Ishikawa (cell line): Measurements from ENCODE around the gene KLRG1.

Experiments used
- CEBPB ChIP-seq: IDR thresholded peaks from 2 replicates; pipeline ENCODE4 v1.6.1; 2012
- CREB1 ChIP-seq: IDR thresholded peaks from 2 replicates; pipeline ENCODE4 v1.6.1; 2012; ENCODE audit warnings: low read depth
- EGR1 ChIP-seq: IDR thresholded peaks from 2 replicates; pipeline ENCODE4 v1.6.1; 2012
- EP300 ChIP-seq: IDR thresholded peaks from 2 replicates; pipeline ENCODE4 v1.6.1; 2012; ENCODE audit warnings: borderline replicate concordance
- FOXM1 ChIP-seq: IDR thresholded peaks from 2 replicates; pipeline ENCODE4 v1.6.1; 2012; ENCODE audit warnings: low read depth, borderline replicate concordance
- NFIC ChIP-seq: IDR thresholded peaks from 2 replicates; pipeline ENCODE4 v1.6.1; 2012
- RAD21 ChIP-seq: IDR thresholded peaks from 2 replicates; pipeline ENCODE4 v1.6.1; 2012; ENCODE audit warnings: low read depth
- TAF1 ChIP-seq: IDR thresholded peaks from 2 replicates; pipeline ENCODE4 v1.6.1; 2012; ENCODE audit warnings: low read depth, mild to moderate bottlenecking
- TCF12 ChIP-seq: IDR thresholded peaks from 2 replicates; pipeline ENCODE4 v1.6.1; 2012; ENCODE audit warnings: low read depth
- TEAD4 ChIP-seq: IDR thresholded peaks from 2 replicates; pipeline ENCODE4 v1.6.1; 2012
- USF1 ChIP-seq: IDR thresholded peaks from 2 replicates; pipeline ENCODE4 v1.6.1; 2012
- YY1 ChIP-seq: IDR thresholded peaks from 2 replicates; pipeline ENCODE4 v1.6.1; 2012; ENCODE audit warnings: low read depth
- ZBTB7A ChIP-seq: IDR thresholded peaks from 2 replicates; pipeline ENCODE4 v1.6.1; 2012; ENCODE audit warnings: low read depth
- TF ChIP-seq, protein P1 (sequence below): IDR thresholded peaks from 2 replicates; pipeline ENCODE4 v1.6.1; 2012; ENCODE audit warnings: low read depth, mild to moderate bottlenecking
- TF ChIP-seq, protein P2 (sequence below): IDR thresholded peaks from 2 replicates; pipeline ENCODE4 v1.6.1; 2012

The KLRG1 gene

DNA sequence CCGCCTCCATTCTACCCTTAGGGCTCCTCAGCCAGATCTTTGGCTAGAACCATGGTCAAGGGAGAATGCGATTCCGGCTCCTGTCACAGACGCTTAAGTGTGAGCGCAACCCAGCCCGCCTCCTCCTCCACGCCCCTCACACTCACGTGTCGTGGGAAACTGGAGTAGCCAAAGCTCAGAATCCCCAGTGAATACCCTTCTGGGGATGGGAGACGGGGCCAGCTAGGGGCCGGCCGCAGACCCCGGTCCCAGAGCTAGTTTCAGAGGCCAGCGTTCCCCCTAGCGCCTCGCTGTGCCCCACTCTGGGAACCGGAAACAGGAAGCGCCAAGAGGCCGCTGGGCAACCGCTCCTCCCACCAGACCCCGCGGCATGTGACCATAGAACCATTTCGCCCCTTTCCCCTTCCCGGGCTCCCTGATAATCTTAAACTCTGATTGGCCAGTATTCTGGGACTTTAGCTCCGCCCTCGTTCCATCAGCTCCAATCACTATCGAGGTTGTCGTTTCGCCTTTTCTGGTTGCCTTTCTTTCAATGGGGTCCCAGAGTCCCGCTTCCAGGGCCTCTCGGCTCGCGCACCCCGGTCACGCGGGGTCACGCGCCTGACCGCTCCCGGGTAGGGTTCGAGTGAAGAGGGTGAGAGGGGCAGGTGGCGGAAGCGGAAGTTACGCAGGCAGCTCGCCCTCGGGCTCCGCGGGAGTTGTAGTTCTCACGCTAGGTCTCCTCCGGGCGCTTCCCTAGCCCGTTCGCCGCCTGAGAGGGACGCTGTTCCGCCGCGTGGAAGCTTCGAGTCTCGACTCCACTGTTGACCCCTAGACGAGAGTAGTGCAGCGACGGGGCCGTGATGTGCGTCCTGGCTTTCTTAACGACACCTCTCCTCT lies 39.8 kb upstream of the KLRG1 start, which contains the start of gene M6PR:
Gene M6PR (minus strand): TSS at position 304 of the 879 bp plus-strand sequence. CDS start 3,241 bp downstream, outside the sequence.
- TF ChIP-seq YY1 (peak; percentile 44; the same call in 1 of the 2 replicates), USF1 (peak; percentile 94), EP300 (peak; percentile 38; the same call in 1 of the 2 replicates), NFIC (peak; percentile 51), CEBPB (peak; percentile 34; the same call in 1 of the 2 replicates), RAD21 (peak; percentile 57; the same call in 1 of the 2 replicates), CREB1 (peak; percentile 83), TAF1 (peak; percentile 87), ZBTB7A (0 out of 2 replicates have a peak, but pooled peaks have one; percentile 54), FOXM1 (no peak), TCF12 (peak; percentile 70; the same call in 1 of the 2 replicates), EGR1 (no peak; the same call in none of the 2 replicates), TEAD4 (peak; percentile 4)
- TF ChIP-seq, protein P1, sequence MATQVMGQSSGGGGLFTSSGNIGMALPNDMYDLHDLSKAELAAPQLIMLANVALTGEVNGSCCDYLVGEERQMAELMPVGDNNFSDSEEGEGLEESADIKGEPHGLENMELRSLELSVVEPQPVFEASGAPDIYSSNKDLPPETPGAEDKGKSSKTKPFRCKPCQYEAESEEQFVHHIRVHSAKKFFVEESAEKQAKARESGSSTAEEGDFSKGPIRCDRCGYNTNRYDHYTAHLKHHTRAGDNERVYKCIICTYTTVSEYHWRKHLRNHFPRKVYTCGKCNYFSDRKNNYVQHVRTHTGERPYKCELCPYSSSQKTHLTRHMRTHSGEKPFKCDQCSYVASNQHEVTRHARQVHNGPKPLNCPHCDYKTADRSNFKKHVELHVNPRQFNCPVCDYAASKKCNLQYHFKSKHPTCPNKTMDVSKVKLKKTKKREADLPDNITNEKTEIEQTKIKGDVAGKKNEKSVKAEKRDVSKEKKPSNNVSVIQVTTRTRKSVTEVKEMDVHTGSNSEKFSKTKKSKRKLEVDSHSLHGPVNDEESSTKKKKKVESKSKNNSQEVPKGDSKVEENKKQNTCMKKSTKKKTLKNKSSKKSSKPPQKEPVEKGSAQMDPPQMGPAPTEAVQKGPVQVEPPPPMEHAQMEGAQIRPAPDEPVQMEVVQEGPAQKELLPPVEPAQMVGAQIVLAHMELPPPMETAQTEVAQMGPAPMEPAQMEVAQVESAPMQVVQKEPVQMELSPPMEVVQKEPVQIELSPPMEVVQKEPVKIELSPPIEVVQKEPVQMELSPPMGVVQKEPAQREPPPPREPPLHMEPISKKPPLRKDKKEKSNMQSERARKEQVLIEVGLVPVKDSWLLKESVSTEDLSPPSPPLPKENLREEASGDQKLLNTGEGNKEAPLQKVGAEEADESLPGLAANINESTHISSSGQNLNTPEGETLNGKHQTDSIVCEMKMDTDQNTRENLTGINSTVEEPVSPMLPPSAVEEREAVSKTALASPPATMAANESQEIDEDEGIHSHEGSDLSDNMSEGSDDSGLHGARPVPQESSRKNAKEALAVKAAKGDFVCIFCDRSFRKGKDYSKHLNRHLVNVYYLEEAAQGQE, result 0 out of 2 replicates have a peak, but pooled peaks have one; percentile 18
- TF ChIP-seq, protein P2, sequence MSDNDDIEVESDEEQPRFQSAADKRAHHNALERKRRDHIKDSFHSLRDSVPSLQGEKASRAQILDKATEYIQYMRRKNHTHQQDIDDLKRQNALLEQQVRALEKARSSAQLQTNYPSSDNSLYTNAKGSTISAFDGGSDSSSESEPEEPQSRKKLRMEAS, result peak; percentile 93

- TF ChIP-seq EGR1, result no peak
- TF ChIP-seq EP300, result no peak
- no peak for TF ChIP-seq ZBTB7A
- TF ChIP-seq, protein P1, result no peak
- no peak for TF ChIP-seq TEAD4
These were observed 39.2 kb upstream of the KLRG1 start for GRCh38 chr12:8950221-8950527.

- TF ChIP-seq FOXM1 (no peak), TAF1 (no peak), NFIC (no peak), RAD21 (no peak), EGR1 (no peak)
- TF ChIP-seq, protein P2, result no peak
- TF ChIP-seq, protein P1, result no peak
These were observed 38.5 kb upstream of the KLRG1 start for GRCh38 chr12:8950702-8951478.

DNA sequence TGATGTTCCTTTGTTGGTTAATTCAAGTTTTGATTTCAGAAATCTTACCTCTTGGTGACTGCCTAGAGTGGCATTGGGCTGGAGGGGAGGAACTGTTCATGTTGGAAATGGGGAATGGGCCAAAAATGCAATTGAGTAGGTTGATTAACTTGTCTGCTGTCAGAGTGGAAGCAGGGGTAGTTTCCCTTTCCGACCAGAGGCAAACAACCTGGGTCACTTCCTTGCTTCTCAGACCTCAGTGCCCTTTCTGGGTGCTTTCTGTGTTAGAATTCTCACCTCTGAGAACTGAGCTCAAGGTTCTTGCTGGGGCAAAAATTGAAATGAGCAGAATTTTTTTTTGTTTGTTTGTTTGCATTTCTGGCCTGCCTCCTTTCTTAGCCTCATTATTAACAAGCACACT lies 37.6 kb upstream of the KLRG1 start:
- TF ChIP-seq, protein P1, result no peak
- TF ChIP-seq EGR1 (no peak), FOXM1 (no peak), CEBPB (no peak), NFIC (no peak), YY1 (no peak), TEAD4 (no peak), CREB1 (no peak), TAF1 (no peak)
